ENCODE measurements around the gene NADK2.

GRCh38 chr5:36239370-36240293, 2.1 kb downstream of the NADK2 start:
- TF ChIP-seq CTCF (IDR thresholded peaks at IDR 0.05; ENCODE audit: low read depth, low read length, missing input control) (no peak), TAF1 (conservative IDR thresholded peaks at IDR 0.05) (peak; percentile 64), RAD21 (IDR thresholded peaks at IDR 0.05) (peak; percentile 47 to 56), SP1 (IDR thresholded peaks at IDR 0.05) (peak; percentile 72), FOXA1 (IDR thresholded peaks at IDR 0.05) (peak; percentile 67), ATF3 (IDR thresholded peaks at IDR 0.05) (peak; percentile 21), REST (IDR thresholded peaks at IDR 0.05) (peak; percentile 45), YY1 (IDR thresholded peaks at IDR 0.05) (peak; percentile 67), MAX (IDR thresholded peaks at IDR 0.05) (peak; percentile 70), GABPA (IDR thresholded peaks at IDR 0.05 in 1 of 2, conservative IDR thresholded peaks at IDR 0.05 in 1 of 2) (no peak), HNF4G (IDR thresholded peaks at IDR 0.05) (no peak), RXRA (IDR thresholded peaks at IDR 0.05) (peak; percentile 17 to 80), EGR1 (IDR thresholded peaks at IDR 0.05; ENCODE audit: low read depth in 2 of 2) (peak in 1 of 2 donors; percentile 71)
